ENCODE results near the gene PDE6B.
"Not testable (repeated sequence)": the region's sequence is repeated elsewhere in the genome, so short reads cannot be mapped to it uniquely, and the experiment has no call there.

PDE6B gene

DNA sequence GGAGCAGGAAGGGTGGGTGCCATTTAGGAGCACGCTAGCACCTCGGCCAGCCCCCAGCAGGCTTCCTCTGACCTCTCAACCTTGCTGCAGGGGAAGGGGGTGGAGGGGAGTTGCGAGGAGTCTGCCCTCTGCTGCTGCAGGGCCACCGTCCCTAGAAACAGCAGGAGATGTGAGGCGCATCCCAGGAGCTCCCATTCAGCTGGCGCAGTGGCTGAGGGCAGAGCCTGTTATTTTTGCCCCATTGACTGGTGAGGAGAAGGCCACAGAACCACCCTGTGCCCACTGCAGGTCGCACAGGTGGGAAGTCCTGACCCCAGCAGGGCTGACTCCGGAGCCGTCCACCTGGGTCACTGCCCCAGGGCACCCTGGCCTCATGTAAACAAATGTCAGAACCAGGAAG, 8.0 kb downstream of the PDE6B start:
- no peak for DNase-seq (ENCODE audit: low read depth)
- TF ChIP-seq, protein P1, sequence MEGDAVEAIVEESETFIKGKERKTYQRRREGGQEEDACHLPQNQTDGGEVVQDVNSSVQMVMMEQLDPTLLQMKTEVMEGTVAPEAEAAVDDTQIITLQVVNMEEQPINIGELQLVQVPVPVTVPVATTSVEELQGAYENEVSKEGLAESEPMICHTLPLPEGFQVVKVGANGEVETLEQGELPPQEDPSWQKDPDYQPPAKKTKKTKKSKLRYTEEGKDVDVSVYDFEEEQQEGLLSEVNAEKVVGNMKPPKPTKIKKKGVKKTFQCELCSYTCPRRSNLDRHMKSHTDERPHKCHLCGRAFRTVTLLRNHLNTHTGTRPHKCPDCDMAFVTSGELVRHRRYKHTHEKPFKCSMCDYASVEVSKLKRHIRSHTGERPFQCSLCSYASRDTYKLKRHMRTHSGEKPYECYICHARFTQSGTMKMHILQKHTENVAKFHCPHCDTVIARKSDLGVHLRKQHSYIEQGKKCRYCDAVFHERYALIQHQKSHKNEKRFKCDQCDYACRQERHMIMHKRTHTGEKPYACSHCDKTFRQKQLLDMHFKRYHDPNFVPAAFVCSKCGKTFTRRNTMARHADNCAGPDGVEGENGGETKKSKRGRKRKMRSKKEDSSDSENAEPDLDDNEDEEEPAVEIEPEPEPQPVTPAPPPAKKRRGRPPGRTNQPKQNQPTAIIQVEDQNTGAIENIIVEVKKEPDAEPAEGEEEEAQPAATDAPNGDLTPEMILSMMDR (IDR thresholded peaks at IDR 0.05; ENCODE audit: insufficient read depth, low read depth, low read length, missing control alignments): no peak
- H3K4me3 ChIP-seq (ENCODE audit: low read length): no peak overlapping the region

DNA sequence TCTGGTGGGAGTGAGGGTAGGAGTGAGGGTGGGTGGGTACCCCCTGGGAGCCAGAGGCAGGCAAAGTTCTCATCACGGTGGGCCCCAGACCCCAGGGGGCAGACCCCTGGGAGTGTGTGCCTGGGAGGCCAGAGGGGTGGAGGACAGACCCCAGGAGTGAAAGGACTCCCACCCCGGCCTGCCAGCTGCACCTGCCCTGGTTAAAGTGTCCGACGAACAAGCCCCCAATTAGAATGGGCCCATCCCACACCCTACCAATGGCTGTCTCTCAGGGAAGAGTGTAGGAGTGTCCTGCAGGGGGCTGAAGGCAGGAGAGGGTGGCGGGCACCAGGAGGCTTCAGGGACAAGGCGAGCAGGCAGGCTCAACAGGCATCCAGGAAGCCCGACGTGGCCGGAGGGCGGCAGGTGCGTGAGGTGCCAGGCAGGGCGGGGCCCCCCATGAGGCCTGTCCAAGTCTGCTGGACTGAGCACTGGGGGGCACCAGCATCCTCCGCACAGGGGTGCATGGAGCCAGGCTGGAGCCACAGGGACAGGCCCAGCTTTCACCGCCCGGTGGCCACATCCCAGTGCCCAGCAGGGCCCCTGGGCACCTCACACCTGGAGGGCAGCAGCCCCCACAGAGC, 8.7 kb downstream of the PDE6B start:
- no peak overlapping the region for H3K4me3 ChIP-seq (ENCODE audit: low read length)
- DNase-seq (ENCODE audit: low read depth): no peak
- TF ChIP-seq, protein P1 (IDR thresholded peaks at IDR 0.05; ENCODE audit: insufficient read depth, low read depth, low read length, missing control alignments): no peak

DNA sequence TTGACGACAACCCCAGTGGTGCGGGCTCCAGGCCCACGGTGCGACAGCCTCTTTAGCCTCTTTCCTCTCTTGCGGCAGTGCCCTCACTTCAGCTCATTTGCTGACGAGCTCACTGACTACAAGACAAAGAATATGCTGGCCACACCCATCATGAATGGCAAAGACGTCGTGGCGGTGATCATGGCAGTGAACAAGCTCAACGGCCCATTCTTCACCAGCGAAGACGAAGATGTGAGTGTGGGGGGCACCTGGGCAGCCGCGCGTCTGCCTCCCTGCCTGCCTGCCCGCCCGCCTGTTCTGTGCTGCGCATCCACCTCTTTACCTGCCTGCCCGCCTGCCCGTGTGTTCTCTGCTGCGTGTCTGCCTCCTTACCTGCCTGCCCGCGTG, 9.2 kb downstream of the PDE6B start:
- no peak overlapping the region for H3K4me3 ChIP-seq (ENCODE audit: low read length)
- TF ChIP-seq, protein P1 (IDR thresholded peaks at IDR 0.05; ENCODE audit: insufficient read depth, low read depth, low read length, missing control alignments): no peak
- DNase-seq (ENCODE audit: low read depth): no peak

DNA sequence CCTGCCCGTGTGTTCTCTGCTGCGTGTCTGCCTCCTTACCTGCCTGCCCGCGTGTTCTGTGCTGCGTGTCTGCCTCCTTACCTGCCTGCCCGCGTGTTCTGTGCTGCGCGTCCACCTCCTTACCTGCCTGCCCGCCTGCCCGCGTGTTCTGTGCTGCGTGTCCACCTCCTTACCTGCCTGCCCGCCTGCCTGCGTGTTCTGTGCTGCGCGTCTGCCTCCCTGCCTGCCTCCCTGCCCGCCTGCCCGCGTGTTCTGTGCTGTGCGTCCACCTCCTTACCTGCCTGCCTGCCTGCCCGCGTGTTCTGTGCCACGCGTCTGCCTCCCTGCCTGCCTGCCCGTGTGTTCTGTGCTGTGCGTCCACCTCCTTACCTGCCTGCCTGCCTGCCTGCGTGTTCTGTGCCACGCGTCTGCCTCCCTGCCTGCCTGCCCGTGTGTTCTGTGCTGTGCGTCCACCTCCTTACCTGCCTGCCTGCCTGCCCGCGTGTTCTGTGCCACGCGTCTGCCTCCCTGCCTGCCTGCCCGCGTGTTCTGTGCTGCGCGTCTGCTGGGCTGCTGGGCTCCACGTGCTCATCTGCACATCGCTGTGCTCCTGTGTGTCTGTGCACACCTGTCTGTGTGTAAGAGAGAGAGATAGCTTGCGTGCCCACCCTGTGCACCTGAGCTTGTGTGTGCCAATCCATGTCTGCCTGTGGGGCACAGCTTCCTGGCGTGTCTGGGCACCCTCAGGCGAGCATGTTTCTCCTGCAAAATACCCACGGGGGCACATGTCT, 9.9 kb downstream of the PDE6B start:
- not testable (repeated sequence) for DNase-seq (ENCODE audit: low read depth); H3K4me3 ChIP-seq (ENCODE audit: low read length)

DNA sequence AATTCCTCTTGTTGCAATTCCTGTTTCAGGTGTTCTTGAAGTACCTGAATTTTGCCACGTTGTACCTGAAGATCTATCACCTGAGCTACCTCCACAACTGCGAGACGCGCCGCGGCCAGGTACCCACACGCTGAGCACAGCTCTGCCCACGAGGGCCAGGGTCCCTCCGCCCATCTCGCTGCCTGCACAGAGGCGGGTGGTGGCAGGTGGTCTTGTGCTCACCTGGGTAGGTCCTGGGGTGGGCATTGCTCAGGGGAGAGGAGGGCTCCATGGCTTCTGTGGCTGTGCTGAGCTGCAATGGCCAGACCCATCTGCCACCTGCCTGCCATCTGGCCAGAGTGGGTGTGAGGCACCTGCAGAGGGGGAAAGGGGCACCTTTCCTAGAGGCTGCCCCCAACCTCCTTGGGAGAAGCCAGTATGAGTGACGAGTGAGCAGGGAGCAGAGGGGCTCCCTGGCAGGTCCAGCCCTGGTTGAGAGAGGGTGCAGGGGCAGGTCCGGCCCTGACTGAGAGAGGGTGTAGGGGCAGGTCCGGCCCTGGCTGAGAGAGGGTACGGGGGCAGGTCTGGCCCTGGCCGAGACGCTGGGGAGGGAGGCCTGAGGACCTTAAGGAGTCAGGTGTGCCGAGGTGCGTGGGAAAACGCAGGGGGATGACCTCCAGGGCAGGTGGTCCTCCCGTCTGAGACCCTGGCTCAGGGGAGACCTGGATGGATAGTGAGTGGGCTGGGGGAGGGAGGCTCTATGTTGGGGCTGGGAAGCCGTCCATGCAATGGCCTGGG, 10.7 kb downstream of the PDE6B start:
- TF ChIP-seq, protein P1 (IDR thresholded peaks at IDR 0.05; ENCODE audit: insufficient read depth, low read depth, low read length, missing control alignments): no peak
- DNase-seq (ENCODE audit: low read depth): no peak
- H3K4me3 ChIP-seq (ENCODE audit: low read length): no peak overlapping the region

DNA sequence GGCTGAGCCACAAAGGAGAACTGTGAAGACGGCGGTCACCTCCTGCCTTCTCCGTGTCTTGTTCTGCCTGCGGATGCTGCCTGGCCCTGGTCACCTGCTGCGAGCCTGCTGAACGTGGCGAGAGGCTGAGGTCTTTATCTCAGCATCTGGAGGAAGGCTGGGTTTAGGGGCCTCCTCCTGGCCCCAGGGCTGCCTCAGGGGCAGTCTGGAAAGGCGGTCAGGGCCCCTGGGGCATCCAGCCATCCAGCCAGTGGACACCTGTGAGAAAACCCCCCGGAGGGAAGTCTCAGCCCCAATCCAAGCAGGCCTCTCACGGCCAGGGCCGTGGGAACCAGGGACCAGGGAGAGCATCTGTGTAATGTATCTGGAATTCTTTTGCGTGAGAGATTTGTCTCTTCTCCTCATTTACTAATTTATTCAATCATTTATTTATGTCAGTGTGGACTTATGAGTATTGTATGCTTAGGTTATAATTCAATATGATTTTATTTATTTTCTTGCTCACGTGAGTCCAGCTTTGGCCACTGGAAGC, 11.3 kb downstream of the PDE6B start:
- no peak for DNase-seq (ENCODE audit: low read depth)
- TF ChIP-seq, protein P1 (IDR thresholded peaks at IDR 0.05; ENCODE audit: insufficient read depth, low read depth, low read length, missing control alignments): no peak
- no peak overlapping the region for H3K4me3 ChIP-seq (ENCODE audit: low read length)

Measured in epithelial cell of esophagus (primary cell).